Fibroblast of mammary gland (primary cell): ENCODE measurements around the gene CATSPER4.

Experiments
- DNase-seq: peaks from one replicate; pipeline ENCODE4 v3.0.0-alpha.2; 2010; ENCODE audit warnings: low read depth
- H3K4me3 ChIP-seq: 2 replicates; pipeline ENCODE4 v1.5.1; 2011; ENCODE audit warnings: low read depth, mild to moderate bottlenecking, low read length, moderate library complexity; ENCODE audit not compliant: control insufficient read depth
- TF ChIP-seq, protein P1 (sequence below): conservative IDR thresholded peaks from 2 replicates; pipeline ENCODE4 v1.5.1; 2011; ENCODE audit warnings: low read depth, low read length, inconsistent platforms; ENCODE audit not compliant: control insufficient read depth, insufficient read depth

CATSPER4 gene

DNA sequence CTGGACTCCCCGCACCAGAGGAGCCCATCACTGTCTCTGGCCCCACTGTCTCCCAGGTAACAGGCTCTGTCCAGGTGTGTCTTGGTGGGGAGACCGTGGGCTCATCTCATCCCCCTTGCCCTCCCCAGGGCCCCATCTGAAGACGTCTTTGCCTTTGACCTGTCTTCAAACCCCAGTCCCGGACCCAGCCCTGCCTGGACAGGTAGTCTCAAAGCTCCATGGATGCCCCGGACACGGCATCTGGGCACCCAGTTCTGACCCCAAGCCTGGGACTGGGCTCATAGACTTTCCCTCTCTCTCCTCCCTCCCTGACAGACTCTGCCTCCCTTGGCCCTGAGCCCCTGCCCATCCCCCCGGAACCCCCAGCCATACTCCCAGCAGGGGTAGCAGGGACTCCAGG is 6.3 kb upstream of the CATSPER4 start:
- DNase-seq = no peak
- TF ChIP-seq, protein P1, sequence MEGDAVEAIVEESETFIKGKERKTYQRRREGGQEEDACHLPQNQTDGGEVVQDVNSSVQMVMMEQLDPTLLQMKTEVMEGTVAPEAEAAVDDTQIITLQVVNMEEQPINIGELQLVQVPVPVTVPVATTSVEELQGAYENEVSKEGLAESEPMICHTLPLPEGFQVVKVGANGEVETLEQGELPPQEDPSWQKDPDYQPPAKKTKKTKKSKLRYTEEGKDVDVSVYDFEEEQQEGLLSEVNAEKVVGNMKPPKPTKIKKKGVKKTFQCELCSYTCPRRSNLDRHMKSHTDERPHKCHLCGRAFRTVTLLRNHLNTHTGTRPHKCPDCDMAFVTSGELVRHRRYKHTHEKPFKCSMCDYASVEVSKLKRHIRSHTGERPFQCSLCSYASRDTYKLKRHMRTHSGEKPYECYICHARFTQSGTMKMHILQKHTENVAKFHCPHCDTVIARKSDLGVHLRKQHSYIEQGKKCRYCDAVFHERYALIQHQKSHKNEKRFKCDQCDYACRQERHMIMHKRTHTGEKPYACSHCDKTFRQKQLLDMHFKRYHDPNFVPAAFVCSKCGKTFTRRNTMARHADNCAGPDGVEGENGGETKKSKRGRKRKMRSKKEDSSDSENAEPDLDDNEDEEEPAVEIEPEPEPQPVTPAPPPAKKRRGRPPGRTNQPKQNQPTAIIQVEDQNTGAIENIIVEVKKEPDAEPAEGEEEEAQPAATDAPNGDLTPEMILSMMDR = no peak
- H3K4me3 ChIP-seq = no peak overlapping the region

DNA sequence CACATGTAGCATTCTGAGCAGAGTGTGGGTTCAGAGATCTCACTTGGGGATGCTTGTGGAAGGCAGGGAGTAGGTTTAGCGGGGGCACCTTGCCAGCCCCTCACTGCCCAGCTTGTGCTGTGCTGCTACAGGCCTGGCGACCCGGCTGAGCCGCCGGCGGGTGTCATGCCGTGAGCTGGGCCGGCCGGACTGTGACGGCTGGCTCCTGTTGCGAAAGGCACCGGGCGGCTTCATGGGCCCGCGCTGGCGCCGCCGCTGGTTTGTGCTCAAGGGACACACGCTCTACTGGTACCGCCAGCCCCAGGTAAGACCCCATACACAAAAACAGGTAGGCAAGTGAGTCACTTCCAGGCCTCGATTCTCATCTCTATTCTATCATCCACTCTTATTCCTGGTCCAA is 5.5 kb upstream of the CATSPER4 start:
- H3K4me3 ChIP-seq = no peak overlapping the region
- DNase-seq = no peak
- TF ChIP-seq, protein P1 = no peak

DNA sequence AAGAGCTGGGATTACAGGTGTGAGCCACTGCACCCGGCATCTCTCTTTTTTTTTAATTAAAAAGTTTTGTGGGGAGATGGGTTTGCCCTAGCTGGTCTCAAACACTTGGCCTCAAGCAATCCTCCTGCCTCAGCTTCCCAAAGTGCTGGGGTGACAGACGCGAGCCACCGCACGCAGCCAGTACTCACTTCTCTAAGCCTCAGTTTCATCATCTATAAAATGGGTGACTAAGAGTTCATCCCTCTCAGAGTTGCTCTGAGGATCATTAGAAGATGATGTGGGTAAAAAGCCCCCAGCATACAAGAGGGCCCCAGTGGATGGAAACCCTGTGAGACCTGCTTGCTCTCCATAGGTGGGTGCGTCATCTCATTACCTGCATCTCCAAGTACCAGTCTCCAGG is 2.5 kb upstream of the CATSPER4 start:
- H3K4me3 ChIP-seq = no peak overlapping the region
- TF ChIP-seq, protein P1 = no peak
- no peak for DNase-seq

DNA sequence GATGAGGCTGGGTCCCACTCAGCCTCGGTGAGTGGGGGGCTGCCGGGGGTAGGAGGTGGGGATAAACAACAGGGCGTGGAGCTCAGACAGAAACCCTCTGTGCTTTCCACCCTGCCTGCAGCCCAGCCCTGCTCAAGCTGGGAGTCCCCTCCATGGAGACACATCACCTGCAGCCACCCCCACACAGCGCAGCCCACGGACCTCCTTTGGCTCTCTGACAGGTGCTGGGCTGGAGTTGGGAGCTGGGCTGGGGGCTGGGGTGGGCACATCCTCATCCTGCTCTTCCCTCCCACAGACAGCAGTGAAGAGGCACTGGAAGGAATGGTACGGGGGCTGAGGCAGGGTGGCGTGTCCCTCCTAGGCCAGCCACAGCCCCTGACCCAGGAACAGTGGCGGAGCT is 1.9 kb upstream of the CATSPER4 start:
- DNase-seq = no peak
- TF ChIP-seq, protein P1 = no peak
- H3K4me3 ChIP-seq = no peak overlapping the region

DNA sequence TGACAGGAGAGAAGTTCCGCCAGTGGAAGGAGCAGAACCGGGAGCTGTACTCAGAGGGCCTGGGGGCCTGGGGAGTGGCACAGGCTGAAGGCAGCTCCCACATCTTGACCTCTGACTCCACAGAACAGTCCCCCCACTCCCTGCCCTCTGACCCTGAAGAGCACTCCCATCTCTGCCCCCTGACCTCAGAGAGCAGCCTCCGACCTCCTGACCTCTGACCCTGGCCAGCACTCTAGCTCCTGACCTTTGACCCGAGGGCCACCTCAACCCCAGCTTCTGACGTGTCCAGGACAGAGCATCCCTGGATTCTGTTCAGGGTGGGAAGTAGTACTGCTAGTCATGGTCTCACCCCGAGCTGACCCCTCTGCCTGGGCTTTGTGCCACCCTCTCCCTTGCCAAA is 1.1 kb upstream of the CATSPER4 start:
- DNase-seq = no peak
- TF ChIP-seq, protein P1 = no peak
- no peak overlapping the region for H3K4me3 ChIP-seq

DNA sequence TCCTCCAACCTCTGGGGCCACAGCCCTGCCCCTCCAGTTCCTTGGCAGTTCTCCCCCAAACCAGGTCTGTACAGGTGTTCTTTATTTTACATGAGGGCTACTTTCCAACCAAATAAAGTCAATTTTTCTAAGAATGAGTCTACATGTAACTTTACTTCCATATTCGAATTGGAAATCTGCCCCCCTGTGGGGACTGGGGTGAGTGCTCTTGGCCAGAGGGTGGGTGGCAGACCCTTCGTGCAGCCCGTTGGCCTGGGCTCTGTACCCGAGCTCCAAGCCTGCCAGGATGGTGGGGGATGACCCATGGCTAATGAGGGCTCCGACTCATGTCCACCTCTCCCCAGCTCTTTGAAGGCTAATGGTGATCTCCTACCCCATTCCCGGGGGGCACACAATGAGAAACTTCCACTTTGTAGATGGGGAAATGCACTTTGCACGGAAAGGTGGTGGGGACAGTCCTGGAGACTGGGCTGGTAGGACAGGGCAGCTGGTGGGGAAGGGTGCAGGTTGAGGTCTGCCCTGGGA is 589 bp upstream of the CATSPER4 start:
- no peak overlapping the region for H3K4me3 ChIP-seq
- DNase-seq = no peak
- TF ChIP-seq, protein P1 = no peak

DNA sequence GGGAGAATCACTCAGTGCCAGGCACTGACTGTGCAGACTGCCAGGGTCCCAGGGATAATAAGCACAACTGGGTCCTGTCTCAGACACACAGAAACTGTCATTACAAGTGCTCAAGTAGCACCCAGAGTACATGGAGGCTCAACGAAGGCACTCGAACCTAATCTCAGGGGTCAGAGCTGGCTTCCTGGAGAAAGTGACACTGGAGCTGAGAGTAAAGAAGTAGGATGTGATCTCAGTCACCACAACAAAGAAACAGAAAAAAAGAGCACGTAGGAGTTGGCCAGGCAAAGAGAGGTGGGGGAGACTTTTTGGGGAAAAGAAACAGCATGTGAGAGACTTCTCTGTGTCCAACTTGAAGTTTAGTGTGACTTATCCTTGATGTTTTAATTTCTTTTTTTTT is 1.3 kb downstream of the CATSPER4 start:
- TF ChIP-seq, protein P1 = no peak
- no peak overlapping the region for H3K4me3 ChIP-seq
- DNase-seq = no peak
